HG03066 (cell line): ENCODE results near the gene MAML2.

Experiments
- ATAC-seq: cut with Tn5 transposase; IDR thresholded peaks from one replicate; pipeline ENCODE4 v1.9.1; 2021; ENCODE audit warnings: low read depth; ENCODE audit not compliant: unreplicated experiment

The MAML2 gene

DNA sequence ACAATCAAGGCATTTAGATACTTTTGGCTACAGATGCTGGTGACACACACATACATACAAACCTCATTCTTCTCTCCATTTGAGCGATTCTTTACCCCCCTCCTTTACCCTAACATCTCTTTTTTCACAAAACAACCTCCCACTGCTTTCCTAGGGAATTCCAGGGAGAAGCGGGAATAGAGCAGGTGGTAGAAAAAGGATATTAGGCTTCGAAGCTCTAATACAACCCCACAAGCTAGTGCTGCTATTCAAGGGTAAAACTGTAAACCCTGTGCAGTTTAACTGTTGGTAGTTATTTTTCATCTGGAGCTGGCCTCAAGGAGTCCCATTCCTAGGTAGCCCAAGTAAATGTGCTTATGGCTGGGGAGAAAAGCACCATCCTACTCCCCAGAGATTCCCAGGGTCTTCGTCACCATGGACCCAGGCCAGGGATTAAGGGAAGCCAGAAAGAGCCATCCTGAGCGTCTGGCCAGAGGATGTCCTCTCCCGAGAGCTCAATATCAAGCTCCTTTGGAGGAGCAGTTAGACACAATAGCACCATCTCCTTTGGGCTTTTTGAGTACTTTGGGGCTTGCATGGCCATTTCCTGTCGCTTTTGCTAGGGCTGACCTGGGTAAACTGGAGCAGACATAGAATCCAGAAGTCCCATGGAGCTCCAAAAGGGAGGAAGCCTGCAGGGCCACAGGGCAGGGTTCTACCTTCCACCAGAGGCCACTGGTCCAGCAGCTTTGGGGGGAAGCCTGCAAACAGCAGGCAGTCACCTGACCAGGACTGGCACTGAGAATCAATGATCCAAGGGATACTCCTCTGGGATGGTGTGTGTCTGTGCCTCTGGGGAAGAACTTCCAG is 3.1 kb downstream of the MAML2 start:
- ATAC-seq: no peak

DNA sequence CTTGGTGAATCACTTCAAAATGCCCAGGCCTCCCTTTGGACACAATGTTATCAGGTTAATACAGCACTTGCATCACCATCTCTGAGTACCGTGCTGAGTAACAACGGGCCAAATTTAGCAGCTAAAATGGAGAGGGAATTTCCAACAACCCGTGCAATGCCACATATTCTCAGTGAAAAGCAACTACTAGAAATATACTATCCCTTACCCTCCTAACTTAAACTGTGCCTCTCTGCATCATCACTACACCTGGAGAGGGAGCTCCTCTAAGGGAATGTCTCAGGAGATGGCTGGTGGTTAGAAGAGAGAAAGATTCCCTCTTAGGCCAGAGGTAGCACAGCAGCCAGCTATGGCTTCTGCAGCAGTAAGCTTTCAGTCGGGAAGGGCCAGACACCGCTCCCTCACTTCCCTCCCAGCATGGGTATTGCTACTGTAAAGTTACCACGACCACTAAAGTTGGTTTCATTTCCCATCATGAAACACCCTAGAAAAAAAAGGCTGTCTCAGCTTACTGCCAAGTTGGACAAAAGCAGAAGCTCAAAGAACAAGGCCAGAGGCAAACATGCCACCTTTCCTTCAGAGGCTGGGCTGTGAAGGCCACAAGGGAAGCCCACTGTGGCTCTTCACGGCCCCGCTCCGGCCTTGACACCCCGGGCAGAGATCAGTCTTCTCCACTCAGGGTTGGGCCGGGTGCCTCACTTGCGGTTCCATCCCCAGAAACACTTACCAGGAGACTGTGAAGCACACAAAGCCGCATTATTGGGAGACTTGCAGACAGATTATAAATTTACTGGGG is 3.9 kb downstream of the MAML2 start:
- ATAC-seq: peak; percentile 32

DNA sequence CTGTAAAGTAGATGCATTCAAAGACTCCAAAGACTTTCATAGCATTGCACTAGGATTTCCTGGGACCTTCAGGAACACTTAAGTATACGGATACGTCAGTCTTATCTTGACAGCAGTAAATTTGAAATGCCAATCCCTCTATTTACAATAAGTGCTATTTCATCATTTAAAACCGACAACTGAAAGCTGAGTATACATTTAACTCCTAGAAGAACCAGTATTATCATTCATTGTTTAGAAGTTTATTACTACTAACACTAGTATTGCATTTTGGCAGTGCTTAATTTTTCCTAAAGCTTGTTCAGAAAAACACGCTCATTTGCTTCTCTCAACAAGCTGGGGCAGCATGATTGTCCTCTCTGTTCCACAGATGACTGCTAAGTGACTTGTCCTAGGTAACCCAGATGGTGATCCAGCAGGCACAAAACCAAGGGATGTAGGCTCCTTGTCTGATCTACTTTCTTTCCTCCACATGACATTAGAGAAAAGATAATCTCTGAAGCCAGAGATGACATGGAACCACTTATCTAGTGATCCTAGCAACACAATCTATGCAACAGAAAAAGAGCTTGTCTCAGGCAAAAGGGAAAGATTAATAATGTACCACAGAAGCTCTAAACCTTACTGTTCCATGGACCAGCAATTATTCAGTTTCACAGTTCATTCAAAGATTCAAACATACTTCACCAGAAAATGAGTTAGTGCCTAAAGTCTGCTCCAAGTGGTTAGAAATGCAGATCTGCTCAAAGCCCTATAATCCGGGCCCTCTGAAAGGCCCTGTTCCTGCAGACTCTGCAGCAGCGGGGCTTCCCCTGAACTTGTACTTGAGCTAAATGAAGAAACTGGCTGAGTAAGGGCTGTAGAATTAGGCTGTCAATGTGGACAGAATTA is 5.2 kb downstream of the MAML2 start:
- ATAC-seq: peak; percentile 32

DNA sequence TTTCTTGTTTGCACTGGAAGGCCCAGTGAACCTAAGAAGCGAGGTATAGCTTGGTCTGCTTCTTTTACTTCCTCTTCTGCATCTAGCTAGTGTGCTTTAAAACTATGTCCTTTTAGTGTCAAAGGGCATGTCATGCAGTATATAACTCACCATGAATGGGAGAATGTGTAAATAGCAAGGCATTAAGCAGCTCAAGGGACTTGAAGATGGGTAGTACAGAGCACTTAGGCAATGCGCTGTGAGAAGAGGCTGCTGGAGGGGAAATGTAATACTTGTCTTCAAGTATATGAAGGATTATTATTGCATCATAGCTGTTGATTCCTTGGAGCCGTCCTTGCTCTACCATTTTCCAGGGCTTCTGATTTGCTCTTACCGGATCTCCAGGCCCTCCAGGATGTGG is 7.6 kb downstream of the MAML2 start:
- no peak for ATAC-seq

DNA sequence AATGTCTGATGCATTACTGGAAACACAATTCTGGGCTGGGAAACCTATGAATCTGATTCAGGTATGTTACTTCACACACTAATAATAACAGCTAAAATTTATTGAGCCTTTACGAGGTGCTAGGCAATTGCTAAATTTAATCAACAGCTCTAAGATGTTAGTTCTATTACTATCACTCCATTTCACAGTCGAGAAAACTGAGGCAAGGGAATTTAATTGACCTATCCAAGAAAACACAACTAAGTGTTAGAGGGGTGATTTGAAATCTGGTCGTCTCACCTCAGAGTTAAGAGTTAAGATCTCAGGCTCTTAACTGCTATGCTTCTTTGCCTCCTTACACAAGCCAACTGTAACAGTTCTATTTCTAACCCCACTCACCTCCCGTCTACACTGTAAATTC is 8.8 kb downstream of the MAML2 start:
- ATAC-seq: no peak

DNA sequence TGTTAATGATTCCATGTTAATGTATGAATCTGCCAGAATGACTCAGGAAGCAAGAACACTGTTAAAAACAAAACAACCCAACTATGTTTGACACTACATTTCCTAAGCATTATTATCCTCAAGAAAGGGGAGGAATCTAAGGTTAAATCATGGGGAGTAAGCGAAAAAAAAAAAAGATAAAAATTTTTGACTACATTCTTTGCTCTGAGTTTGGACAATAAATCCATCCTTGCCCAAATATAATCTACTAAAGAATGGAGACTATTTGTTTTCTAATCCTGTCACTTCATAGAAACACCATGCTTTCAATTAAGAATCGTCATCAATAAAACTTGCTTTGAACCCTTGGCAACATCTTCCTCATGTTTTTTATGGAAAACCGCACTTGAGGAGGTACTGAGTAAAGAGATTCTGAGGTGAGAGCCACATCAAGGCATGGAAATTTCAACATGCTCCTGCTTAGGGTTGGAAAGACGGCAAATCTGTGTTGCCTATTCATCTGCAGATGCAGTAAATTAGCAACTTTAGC is 9.7 kb downstream of the MAML2 start:
- no peak for ATAC-seq

DNA sequence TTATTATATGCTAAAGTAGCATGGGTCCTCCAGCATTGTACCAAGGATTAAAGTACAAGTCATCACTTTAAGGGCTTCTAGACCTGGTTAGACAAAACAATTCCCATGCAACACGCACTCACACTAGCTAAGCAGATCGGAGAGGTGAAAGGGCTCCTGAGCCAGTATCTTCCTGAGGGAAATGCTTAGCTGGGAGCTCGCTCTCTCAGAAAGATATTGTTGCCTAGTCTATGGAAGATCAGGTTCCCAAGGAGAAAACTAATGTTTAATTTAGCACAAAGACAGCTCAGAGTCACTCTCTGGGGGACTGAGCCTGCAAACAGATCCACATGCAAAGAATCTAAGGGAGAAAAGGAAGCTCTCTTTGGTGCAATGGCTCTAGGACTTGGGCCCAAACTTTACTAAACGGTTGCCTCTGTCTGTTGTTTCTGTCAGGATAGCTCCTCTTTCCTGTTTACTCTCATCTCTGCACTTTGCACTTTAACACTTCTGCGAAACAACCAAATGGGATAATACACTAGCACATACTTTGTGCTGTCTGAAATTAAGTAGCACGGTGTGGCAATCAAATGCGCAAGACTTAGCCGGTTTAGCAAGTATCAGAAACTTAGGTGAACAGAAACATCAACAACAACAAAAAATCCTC is 10.7 kb downstream of the MAML2 start:
- ATAC-seq: no peak

DNA sequence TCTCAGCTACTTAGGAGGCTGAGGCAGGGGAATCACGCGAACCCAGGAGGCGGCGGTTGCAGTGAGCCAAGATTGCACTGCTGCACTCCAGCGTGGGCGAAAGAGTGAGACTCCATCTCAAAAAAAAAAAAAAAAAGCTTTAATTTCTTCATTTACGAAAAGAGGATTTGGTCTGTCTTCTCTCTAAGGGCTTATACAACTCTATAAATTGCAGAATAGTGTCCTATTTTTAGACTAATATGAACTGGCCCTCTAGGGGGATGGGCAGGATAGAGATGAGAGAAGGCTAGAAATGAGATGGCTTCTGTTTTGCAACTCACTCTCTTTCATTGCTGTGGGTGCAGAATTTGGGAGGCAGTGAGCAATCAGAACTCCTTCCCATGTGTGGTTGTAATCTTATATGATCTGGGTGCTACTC is 11.3 kb downstream of the MAML2 start:
- ATAC-seq: no peak

DNA sequence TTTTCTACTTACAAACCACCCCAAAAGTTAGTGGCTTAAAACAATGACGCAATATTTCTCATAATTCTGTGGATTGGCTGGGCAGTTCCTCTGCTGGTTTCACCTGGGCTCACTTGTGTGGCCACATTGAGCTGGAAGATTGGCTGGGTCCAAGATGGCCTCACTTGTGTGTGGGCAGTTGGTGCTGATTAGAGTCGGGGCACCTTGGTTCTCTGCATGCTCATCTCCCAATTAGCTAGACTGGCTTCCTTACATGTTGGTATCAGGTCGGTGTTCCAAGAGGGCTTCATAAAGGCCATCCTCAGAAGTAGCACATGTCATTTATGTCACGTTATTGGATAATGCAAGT is 12.5 kb downstream of the MAML2 start:
- ATAC-seq: no peak

DNA sequence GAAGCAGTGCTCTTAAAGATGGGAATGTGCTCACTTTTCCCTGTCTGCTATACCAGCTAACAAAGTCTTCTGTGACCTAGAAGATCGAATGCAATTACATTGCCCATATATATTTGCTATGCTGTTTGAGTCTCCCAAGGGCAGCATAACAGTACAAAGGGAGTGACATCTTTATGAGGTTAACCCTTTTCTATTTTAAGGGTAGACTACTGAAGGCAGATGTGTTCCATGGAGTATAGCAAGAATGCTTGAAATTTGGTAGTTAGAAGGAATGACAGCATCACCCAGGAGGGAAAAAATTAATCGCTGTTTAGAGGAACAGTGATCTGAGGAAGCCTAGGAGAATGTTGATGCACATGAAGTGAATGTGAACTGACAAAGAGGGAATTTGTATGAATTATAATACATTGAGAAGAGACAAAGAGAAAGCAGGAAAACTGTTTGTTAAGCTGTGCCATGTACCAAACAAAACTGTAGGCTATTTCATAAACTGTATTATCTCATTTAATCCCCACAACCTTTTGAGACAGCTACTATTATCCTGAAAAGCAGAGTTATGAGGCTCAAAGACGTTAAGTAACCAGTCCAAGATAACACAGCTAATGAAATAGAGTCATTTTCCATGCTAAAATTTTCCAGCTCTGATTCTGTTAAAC is 13.0 kb downstream of the MAML2 start:
- ATAC-seq: no peak

DNA sequence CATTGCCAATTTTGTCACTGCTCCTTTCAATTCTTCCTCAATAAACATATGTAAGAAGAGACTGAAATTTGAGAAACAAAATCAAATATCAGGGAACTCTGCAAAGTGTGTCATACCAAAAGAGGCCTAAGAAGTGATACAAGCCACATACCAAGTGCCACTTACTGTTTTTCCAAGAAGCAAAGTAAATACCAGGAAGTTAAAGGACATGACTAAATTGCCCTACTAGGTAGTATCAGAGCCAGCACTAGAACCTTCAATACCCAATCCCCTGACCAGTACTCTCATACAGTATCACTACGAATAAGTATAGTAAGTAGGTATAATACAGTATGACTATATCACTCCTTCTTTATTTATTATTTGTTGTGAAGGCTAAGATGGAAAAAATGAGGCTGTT is 13.6 kb downstream of the MAML2 start:
- ATAC-seq: no peak

DNA sequence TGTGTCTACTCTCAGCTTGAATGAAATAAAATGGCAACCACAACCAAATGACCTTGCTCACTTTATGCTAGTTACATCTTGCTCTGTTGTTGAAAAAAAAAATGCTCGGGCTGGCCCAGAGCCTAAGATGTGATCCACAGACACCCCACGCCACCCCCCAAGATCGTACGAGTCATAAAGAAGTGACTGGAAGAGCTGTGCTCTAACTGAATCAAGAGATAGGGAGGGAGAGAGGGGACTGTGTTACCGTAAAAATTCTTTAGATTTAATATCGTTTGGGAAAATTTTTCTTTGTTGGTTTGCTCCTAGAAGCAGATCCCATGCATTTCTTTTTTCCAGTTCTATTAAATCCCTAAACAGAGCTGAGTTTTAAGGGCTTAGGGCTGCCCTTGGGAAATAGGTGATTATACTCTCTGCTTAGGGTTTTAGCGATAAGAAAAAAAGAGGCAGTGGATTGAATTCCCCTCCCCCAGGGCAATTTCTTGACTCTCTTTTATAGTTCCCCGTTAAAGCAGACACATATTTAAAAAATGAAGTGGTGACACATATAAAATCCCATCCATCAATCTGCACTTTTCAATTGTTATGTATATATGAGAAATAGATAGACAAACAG is 14.5 kb downstream of the MAML2 start:
- no peak for ATAC-seq

DNA sequence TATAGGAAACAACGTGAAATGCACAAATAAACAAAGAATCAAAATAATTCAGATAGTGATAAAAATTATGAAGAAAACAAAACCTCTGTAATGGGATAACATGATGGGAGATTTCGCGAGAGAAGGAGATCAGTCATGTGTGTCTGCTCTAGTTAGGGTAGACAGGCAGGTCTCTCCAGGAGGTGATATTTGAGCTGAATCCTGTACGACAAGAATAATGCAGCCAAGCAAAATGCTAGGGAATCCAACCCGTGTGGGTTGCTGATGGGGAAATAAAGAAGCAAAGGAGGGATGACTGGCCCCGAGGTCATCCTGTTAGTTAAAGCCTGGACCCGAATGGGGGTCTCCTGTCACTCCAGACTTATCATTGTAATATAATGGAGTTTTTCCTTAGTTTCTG is 16.0 kb downstream of the MAML2 start:
- no peak for ATAC-seq

DNA sequence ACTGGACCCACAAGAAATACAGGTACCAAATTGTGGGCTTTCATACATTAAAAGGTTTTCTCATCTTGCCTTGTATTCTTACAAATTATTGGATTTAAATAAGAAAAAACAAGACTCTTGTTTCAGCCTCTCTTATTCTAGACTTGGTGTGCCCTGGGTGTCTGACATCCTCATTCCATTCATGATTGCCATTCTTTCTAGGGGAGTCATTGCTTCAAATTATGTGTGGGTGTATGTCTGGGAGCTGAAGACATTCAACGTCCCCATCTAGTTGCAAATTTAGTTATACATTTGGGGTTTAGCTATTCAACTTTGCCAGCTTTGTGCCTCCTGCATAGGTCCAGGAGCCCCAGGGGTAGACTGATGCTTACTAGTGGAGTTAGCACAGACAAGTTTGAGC is 18.1 kb downstream of the MAML2 start:
- ATAC-seq: no peak

DNA sequence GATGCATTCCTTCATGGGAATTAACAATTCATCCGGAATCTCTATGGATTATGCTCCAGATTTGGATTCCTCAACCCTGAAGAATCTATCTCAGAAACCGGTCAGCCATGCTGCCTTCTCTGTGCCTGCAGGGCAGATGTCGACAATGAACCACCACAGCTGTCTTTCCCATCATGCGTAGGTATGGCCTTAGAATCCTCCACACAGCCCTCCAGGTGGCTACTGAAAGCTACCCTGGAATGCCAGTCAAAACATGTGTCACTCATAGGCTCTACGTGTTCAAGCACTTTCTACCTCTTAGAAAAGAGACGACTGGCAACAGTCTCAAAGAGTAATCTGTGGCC is 19.4 kb downstream of the MAML2 start:
- ATAC-seq: no peak

DNA sequence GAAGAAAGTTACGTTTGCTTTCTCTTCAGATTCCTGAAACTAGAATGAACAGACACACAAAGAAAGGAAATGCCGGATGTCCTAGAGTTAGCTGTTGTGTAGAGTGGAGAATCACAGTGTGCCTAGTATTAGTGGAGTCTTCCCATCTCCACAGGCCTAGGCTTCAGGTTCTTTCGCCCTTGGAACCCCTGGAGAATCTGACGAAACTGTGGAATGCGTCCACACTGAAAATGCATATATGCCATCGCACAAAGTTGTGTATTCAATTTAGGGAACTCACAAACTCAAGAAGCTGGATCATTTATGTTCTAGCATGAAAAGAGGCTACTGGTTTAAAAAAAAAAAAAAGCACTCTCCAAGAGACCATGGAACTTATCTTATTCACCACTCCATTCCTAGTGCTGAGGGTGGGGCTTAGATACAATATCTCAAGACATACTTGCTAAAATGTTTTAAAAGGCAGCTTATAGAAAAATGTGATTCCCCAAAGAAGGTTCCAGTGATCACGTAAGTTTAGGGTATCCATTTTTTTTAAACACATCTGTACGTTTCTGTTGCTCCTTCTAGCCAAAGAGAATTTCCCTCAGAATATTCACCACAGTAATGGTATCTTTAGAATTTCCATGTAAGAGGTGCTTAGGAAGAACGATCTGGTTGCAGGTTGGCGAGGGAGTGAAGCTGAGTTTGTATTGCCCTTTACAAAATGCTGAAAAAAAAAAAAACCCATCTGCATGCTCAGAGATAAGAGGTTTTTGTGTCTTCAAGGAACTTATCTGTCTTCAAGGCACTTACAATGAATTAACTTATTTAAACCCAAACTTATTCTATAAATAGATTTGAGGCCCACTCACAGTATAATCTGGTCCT is 20.0 kb downstream of the MAML2 start:
- ATAC-seq: no peak

DNA sequence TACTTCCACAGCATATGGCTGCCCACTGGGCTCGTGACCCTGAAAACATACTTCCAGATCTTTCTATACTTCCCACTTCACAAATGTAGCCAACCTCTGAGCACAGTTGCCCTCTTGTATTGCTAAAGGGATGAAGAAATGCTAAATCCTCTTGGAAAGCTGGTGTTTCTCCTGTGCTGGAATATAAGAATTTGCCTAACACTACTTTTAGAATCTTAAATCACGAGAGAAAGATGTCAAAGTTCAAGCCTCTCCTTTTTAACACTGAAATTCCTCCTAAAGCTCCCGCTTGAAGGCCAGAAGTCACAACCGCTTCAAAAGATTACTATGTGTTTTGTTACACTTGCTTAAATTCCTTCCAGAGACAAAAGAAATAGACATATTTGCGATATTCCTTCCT is 21.9 kb downstream of the MAML2 start:
- ATAC-seq: no peak

DNA sequence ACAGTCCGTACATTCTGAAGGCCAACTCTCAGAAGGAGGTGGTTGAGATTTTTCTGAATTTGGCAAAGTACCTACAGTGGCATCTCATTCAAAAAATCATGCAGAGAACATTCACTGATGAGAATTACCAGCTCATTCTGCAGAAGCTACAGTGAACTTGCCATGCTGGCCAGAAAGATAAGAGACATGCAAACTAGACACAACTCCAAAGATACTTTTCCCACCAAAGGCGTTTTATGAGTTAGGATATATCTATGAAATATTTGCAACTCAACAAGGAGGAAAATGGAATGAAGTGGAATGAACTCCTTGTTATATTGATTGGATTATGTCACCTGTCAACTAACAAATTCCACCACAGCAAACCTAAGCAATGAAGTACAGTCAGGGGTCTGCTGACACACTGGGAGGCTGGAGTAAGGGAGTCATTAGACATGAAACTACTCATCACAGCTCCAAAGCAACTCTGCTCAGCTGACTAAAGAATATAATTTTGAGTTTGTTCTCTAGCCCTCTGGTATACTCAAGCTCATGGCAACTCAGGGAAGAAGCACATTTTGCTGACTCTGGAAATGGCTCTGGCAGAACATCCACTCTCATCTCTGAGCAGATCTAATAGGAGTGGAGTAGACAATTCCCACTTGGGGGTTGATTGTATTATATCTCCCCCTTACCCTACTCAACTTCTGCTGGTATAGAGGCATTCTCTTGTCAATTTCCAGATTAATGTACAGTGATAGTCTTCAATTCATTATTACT is 22.9 kb downstream of the MAML2 start:
- no peak for ATAC-seq
